Activated CD4-positive, alpha-beta T cell treated with anti-CD3 and anti-CD28 coated beads for 36 hours (primary cell): ENCODE results near the gene UBL7. TPM values are rescaled to one million over a fixed set of nuclear protein-coding genes. Genes with fewer than 3 reads are reported as not detected.

Experiments used
- ATAC-seq: fragments of 200-7000 bp; cut with Tn5 transposase; one replicate; pipeline ENCODE4 v1.10.0; 2021; ENCODE audit warnings: mild to moderate bottlenecking, moderate library complexity
- CTCF ChIA-PET: fragments of 350-600 bp; sonication (Branson Sonifier 250); formaldehyde crosslinking; loops from one replicate; lab custom pipeline; 2021; ENCODE audit warnings: antibody characterized with exemption; lab: Charles Lee
- POLR2A ChIA-PET: fragments of 350-600 bp; sonication (Branson Sonifier 250); formaldehyde crosslinking; loops from one replicate; lab custom pipeline; 2021; ENCODE audit warnings: antibody characterized with exemption, inconsistent platforms; lab: Charles Lee
- DNase-seq: peaks from one replicate; pipeline ENCODE4 v3.0.0-alpha.2; 2020
- H3K27ac Mint-ChIP-seq: one replicate; pipeline ENCODE4 v1.8.0; 2021; ENCODE audit warnings: mixed read lengths
- H3K27me3 Mint-ChIP-seq: one replicate; pipeline ENCODE4 v1.8.0; 2021; ENCODE audit warnings: mixed read lengths
- H3K36me3 Mint-ChIP-seq: one replicate; pipeline ENCODE4 v1.8.0; 2021; ENCODE audit warnings: low read depth, mixed read lengths
- H3K4me1 Mint-ChIP-seq: one replicate; pipeline ENCODE4 v1.8.0; 2021; ENCODE audit warnings: mixed read lengths
- H3K4me3 Mint-ChIP-seq: one replicate; pipeline ENCODE4 v1.8.0; 2021; ENCODE audit warnings: mild to moderate bottlenecking, moderate library complexity, mixed read lengths
- H3K9me3 Mint-ChIP-seq: one replicate; pipeline ENCODE4 v1.8.0; 2021; ENCODE audit warnings: low read depth, mixed read lengths
- intact Hi-C, 2 experiments: fragments of 100-400 bp; cut with DNase I in 1 of 2; cut with micrococcal nuclease in 1 of 2; formaldehyde crosslinking; loops; one replicate each; pipeline versions ENCODE4 v1.14.2 to v1.15.1; 2022 to 2024; cut with DNase I, micrococcal nuclease
- total RNA-seq, 2 experiments: library from RNA; stranded (reverse); gene quantifications; one replicate each; pipeline ENCODE4 v1.2.3, GENCODE V29; 2021

The UBL7 gene
- total RNA-seq, 2 experiments from 2014 or later = 47.5 to 48.6 TPM

DNA sequence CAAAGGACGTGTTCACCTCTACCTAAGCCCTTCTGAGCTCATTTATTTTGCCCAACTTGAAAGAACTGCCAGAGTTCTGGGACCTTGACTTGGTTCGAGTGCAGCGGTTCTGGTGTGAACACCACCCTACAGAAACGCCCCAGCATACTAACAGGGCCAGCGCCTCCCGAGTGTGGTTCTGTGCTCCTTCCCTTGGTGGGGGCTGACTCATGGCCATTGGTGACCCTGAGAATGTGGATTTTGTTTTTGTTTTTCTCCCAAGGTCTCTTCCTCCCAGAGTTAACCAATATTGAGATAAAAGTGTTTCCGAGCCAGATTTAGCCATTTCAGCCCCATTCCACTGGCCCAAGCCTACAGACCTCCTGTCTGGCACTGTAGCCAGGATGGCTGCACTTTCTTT, 55.1 kb downstream of the UBL7 start:
- intact Hi-C loops = loop anchor here in 1 of 2 experiments (10.0 kb wide), 1 partner anchor 1219 kb away; the partner anchor contains the start of gene SNUPN
- H3K4me1 Mint-ChIP-seq = peaks cover 43% of the 10 kb centered on the region
- ATAC-seq = no peak
- no peaks in the 10 kb centered on the region for H3K9me3 Mint-ChIP-seq
- ChIA-PET CTCF (interaction anchor here (1.0 to 7.0 kb wide), 3 partner anchors 21 to 33 kb away, joined by 3 to 37 read pairs (median 4); no protein-coding TSS in a partner anchor), POLR2A (interaction anchor here (0.7 to 1.1 kb wide), 2 partner anchors 9 to 56 kb away, joined by 3 read pairs; partner anchors contain the start of gene UBL7)
- H3K36me3 Mint-ChIP-seq = peaks cover 3% of the 10 kb centered on the region
- no peak overlapping the region for H3K4me3 Mint-ChIP-seq
- no peak for DNase-seq
- H3K27me3 Mint-ChIP-seq = no peaks in the 10 kb centered on the region
- H3K27ac Mint-ChIP-seq = peak overlapping the region; percentile 3

- peak overlapping the region; percentile 87 for H3K27ac Mint-ChIP-seq
- no peaks in the 10 kb centered on the region for H3K9me3 Mint-ChIP-seq
- H3K36me3 Mint-ChIP-seq = no peaks in the 10 kb centered on the region
- H3K27me3 Mint-ChIP-seq = no peaks in the 10 kb centered on the region
- H3K4me3 Mint-ChIP-seq = peak overlapping the region; percentile 49
- H3K4me1 Mint-ChIP-seq = peaks cover 60% of the 10 kb centered on the region
- intact Hi-C loops = loop anchor here (1.0 to 10.0 kb wide), 7 partner anchors 20 to 1221 kb away; partner anchors contain the start of genes ARID3B (in 2 of the 2), SNUPN (in 1 of the 2) and UBL7 (in 1 of the 2)
- DNase-seq = peak; percentile 51
- CTCF ChIA-PET = interaction anchor here (0.6 to 7.0 kb wide), 12 partner anchors 8 to 376 kb away, joined by 3 to 37 read pairs (median 5); partner anchors contain the start of gene SEMA7A
- no peak for ATAC-seq
- POLR2A ChIA-PET = interaction anchor here (1.5 kb wide), 1 partner anchor 20 kb away, joined by 8 read pairs; no protein-coding TSS in a partner anchor
Measured at GRCh38 chr15:74403991-74404563, 56.9 kb downstream of the UBL7 start.

- no peak for ATAC-seq
- H3K27me3 Mint-ChIP-seq = no peaks in the 10 kb centered on the region
- H3K9me3 Mint-ChIP-seq = no peaks in the 10 kb centered on the region
- intact Hi-C loops = loop anchor here (1.0 to 10.0 kb wide), 7 partner anchors 19 to 1221 kb away; partner anchors contain the start of genes ARID3B (in 2 of the 2), SNUPN (in 1 of the 2) and UBL7 (in 1 of the 2)
- CTCF ChIA-PET = interaction anchor here (0.6 to 7.0 kb wide), 10 partner anchors 10 to 377 kb away, joined by 3 to 37 read pairs (median 7); partner anchors contain the start of gene SEMA7A
- POLR2A ChIA-PET = interaction anchor here (1.4 to 1.5 kb wide), 3 partner anchors 19 to 141 kb away, joined by 3 to 8 read pairs (median 6); no protein-coding TSS in a partner anchor
- peak overlapping the region; percentile 87 for H3K27ac Mint-ChIP-seq
- H3K4me1 Mint-ChIP-seq = peaks cover 66% of the 10 kb centered on the region
- no peaks in the 10 kb centered on the region for H3K36me3 Mint-ChIP-seq
- no peak for DNase-seq
- peak overlapping the region; percentile 49 for H3K4me3 Mint-ChIP-seq
Measured at GRCh38 chr15:74403588-74403919, 57.4 kb downstream of the UBL7 start.

GRCh38 chr15:74402873-74403587, 57.9 kb downstream of the UBL7 start:
- Mint-ChIP-seq H3K4me1 (peaks cover 71% of the 10 kb centered on the region), H3K4me3 (peak overlapping the region; percentile 49), H3K27ac (peak overlapping the region; percentile 87), H3K36me3 (no peaks in the 10 kb centered on the region), H3K27me3 (no peaks in the 10 kb centered on the region), H3K9me3 (no peaks in the 10 kb centered on the region)
- ChIA-PET CTCF (interaction anchor here (0.5 to 7.0 kb wide), 16 partner anchors 9 to 385 kb away, joined by 3 to 37 read pairs (median 4); partner anchors contain the start of gene SEMA7A), POLR2A (interaction anchor here (0.7 to 1.5 kb wide), 4 partner anchors 19 to 409 kb away, joined by 3 to 8 read pairs (median 4); partner anchors contain the start of gene PML)
- peak; percentile 94 for DNase-seq
- intact Hi-C loops = loop anchor here (1.0 to 10.0 kb wide), 7 partner anchors 19 to 1222 kb away; partner anchors contain the start of genes ARID3B (in 2 of the 2), SNUPN (in 1 of the 2) and UBL7 (in 1 of the 2)
- peak; percentile 74 for ATAC-seq

GRCh38 chr15:74402337-74402841, 58.6 kb downstream of the UBL7 start:
- DNase-seq = peak; percentile 53
- H3K36me3 Mint-ChIP-seq = no peaks in the 10 kb centered on the region
- H3K27ac Mint-ChIP-seq = peak overlapping the region; percentile 87
- no peaks in the 10 kb centered on the region for H3K9me3 Mint-ChIP-seq
- ChIA-PET POLR2A (interaction anchor here (0.7 to 1.5 kb wide), 4 partner anchors 18 to 408 kb away, joined by 3 to 8 read pairs (median 4); partner anchors contain the start of gene PML), CTCF (interaction anchor here (0.6 to 7.0 kb wide), 14 partner anchors 9 to 386 kb away, joined by 3 to 37 read pairs (median 5); partner anchors contain the start of gene SEMA7A)
- H3K4me3 Mint-ChIP-seq = peak overlapping the region; percentile 49
- H3K4me1 Mint-ChIP-seq = peaks cover 77% of the 10 kb centered on the region
- H3K27me3 Mint-ChIP-seq = no peaks in the 10 kb centered on the region
- intact Hi-C loops = loop anchor here (5.0 to 10.0 kb wide), 3 partner anchors 140 to 1222 kb away; partner anchors contain the start of genes ARID3B (in 1 of the 2) and SNUPN (in 1 of the 2)
- ATAC-seq = peak; percentile 4

- Mint-ChIP-seq H3K4me1 (peaks cover 87% of the 10 kb centered on the region), H3K36me3 (no peaks in the 10 kb centered on the region), H3K9me3 (no peaks in the 10 kb centered on the region), H3K4me3 (peak overlapping the region; percentile 32), H3K27ac (peak overlapping the region; percentile 87), H3K27me3 (no peaks in the 10 kb centered on the region)
- CTCF ChIA-PET = interaction anchor here (0.8 to 7.0 kb wide), 7 partner anchors 11 to 377 kb away, joined by 3 to 37 read pairs (median 4); no protein-coding TSS in a partner anchor
- DNase-seq (peak; percentile 78), ATAC-seq (peak; percentile 20)
- intact Hi-C loops = loop anchor here (1.0 to 10.0 kb wide), 5 partner anchors 17 to 1224 kb away; partner anchors contain the start of genes ARID3B (in 1 of the 2) and SNUPN (in 1 of the 2)
- POLR2A ChIA-PET = interaction anchor here (1.2 to 2.1 kb wide), 2 partner anchors 12 to 22 kb away, joined by 3 to 7 read pairs; no protein-coding TSS in a partner anchor
Measured at GRCh38 chr15:74400915-74401757, 59.8 kb downstream of the UBL7 start.

DNA sequence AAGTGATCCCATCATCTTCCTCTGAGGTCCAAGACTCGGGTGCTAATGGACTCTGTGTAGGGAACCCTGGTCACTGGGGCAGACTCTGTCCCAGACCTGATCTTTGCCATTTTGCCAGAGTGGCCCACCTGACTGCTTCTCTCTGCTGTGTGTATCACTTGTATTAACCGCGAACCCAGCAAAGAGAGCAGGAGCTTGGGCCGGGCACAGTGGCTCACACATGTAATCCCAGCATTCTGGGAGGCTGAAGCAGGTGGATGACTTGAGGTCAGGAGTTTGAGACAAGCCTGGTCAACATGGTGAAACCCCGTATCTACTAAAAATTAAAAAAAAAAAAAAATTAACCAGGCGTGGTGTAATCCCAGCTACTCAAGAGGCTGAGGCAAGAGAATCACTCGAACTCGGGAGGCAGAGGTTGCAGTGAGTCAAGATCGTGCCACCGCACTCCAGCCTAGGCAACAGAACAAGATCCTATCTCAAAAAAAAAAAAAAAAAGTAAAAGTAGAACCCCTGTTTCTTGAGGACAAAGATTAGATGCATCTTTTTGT, 60.6 kb downstream of the UBL7 start:
- Mint-ChIP-seq H3K27ac (peak overlapping the region; percentile 87), H3K4me3 (peak overlapping the region; percentile 35), H3K36me3 (no peaks in the 10 kb centered on the region), H3K27me3 (no peaks in the 10 kb centered on the region), H3K4me1 (peaks cover 89% of the 10 kb centered on the region), H3K9me3 (no peaks in the 10 kb centered on the region)
- ATAC-seq (peak; percentile 8), DNase-seq (peak; percentile 76)
- POLR2A ChIA-PET = interaction anchor here (0.6 to 2.1 kb wide), 4 partner anchors 12 to 393 kb away, joined by 3 to 7 read pairs (median 3); partner anchors contain the start of gene UBL7
- CTCF ChIA-PET = interaction anchor here (0.7 to 7.0 kb wide), 10 partner anchors 12 to 1293 kb away, joined by 3 to 37 read pairs (median 4); no protein-coding TSS in a partner anchor
- intact Hi-C loops = loop anchor here (1.0 to 10.0 kb wide), 5 partner anchors 16 to 1224 kb away; partner anchors contain the start of genes ARID3B (in 1 of the 2) and SNUPN (in 1 of the 2)

- Mint-ChIP-seq H3K27ac (peak overlapping the region; percentile 87), H3K9me3 (no peaks in the 10 kb centered on the region), H3K27me3 (no peaks in the 10 kb centered on the region), H3K36me3 (no peaks in the 10 kb centered on the region), H3K4me1 (peaks cover 94% of the 10 kb centered on the region), H3K4me3 (peak overlapping the region; percentile 35)
- CTCF ChIA-PET = interaction anchor here (0.7 to 7.0 kb wide), 12 partner anchors 11 to 1294 kb away, joined by 3 to 37 read pairs (median 3); no protein-coding TSS in a partner anchor
- intact Hi-C loops = loop anchor here (1.0 to 10.0 kb wide), 5 partner anchors 15 to 1225 kb away; partner anchors contain the start of genes ARID3B (in 1 of the 2) and SNUPN (in 1 of the 2)
- DNase-seq (peak; percentile 76), ATAC-seq (peak; percentile 4)
- POLR2A ChIA-PET = interaction anchor here (0.6 to 2.1 kb wide), 3 partner anchors 21 to 392 kb away, joined by 3 to 7 read pairs (median 3); partner anchors contain the start of gene UBL7
Measured at GRCh38 chr15:74399511-74400312, 61.2 kb downstream of the UBL7 start.
